ENCODE data around the gene CORO1C. TPM values are rescaled to one million over a fixed set of nuclear protein-coding genes. Genes with fewer than 3 reads are reported as not detected.
"Not testable (repeated sequence)": the region's sequence is repeated elsewhere in the genome, so short reads cannot be mapped to it uniquely, and the experiment has no call there.

Gene CORO1C
- total RNA-seq, 4 donors from 2014 or later: 68.1 to 153 (median 128) TPM

GRCh38 chr12:108654622-108655021 is 76.7 kb downstream of the CORO1C start:
- Histone ChIP-seq H3K36me3 (peaks cover 0 to 54% (median 17%) of the 10 kb centered on the region in 4 donors), H3K4me1 (peaks cover 0 to 16% (median 3%) of the 10 kb centered on the region in 4 donors)
- H3K9me3 ChIP-seq; intact Hi-C loops (cut with DNase I; ENCODE audit: low total_unique reads); H3K27me3 ChIP-seq; H3K27ac ChIP-seq; DNase-seq; H3K4me3 ChIP-seq: not testable (repeated sequence)
- 80 to 91% methylated on average over 9 of the region's 9 CpGs for WGBS, 2 donors (ENCODE audit: low coverage in 1 of 2)
- in situ Hi-C loops (cut with MboI; ENCODE audit: low pct_ligation_motif_present in 1 of 4, low pct_unique_long_range_greater_than_20kb in 1 of 4, low sequenced_read_pairs in 3 of 4): loop anchor here in 1 of 4 donors (25.0 kb wide), 2 partner anchors 308 to 433 kb away; partner anchors contain the start of genes ALKBH2 and UNG

DNA sequence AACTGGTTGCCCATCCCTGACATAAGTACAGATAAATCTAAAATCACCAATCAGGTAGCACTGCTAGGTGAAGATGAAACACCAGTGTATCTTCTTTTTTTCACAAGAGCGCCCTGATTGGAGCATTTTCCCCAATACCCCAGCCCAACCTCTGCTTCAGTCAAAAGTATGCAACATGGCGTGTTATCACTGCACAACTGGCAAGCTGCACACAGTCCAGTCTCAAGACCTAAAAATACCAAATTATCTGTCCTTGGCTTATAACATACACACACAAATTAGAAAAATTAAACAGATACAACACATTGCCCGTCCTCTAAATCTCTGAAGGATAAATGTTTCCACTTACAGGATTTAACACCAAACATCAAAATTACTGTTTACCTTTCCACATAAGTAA is 77.4 kb downstream of the CORO1C start:
- Histone ChIP-seq H3K27ac (no peak overlapping the region), H3K4me3 (no peak overlapping the region), H3K4me1 (peaks cover 0 to 14% (median 2%) of the 10 kb centered on the region in 4 donors), H3K27me3 (no peaks in the 10 kb centered on the region), H3K9me3 (no peaks in the 10 kb centered on the region), H3K36me3 (peaks cover 0 to 53% (median 18%) of the 10 kb centered on the region in 4 donors)
- TF ChIP-seq POLR2A (IDR thresholded peaks at IDR 0.05) (no peak), POLR2AphosphoS5 (IDR thresholded peaks at IDR 0.05) (no peak), EP300 (IDR thresholded peaks at IDR 0.05; ENCODE audit: low read depth) (no peak), CTCF (IDR thresholded peaks at IDR 0.05) (no peak)
- in situ Hi-C loops (cut with MboI; ENCODE audit: low pct_ligation_motif_present in 1 of 4, low pct_unique_long_range_greater_than_20kb in 1 of 4, low sequenced_read_pairs in 3 of 4): loop anchor here in 1 of 4 donors (25.0 kb wide), 2 partner anchors 308 to 433 kb away; partner anchors contain the start of genes ALKBH2 and UNG
- intact Hi-C loops (cut with DNase I; ENCODE audit: low total_unique reads): no loop called here
- no peak for DNase-seq
- 79 to 93% methylated on average over 3 of the region's 3 CpGs for WGBS, 2 donors (ENCODE audit: low coverage in 1 of 2)

DNA sequence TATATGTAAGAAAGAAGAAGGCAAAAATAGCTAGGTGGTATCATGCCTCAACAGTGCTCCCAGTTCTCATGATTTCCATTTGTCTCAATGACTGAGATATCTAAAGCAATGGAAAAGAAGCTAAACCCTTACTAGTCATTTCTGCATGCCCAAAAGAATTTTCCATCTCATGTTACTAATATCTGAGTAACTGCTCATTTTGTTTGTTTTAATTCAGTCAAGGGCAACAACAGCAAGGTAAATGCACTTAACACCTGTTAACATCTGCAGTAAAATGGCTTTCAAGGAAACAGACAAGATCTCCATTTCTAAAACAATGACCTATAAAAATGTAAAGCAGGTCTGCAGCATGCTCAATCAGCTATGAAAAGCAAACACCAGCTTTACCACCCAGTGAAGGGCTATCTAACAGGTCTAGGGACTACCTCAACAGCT is 78.2 kb downstream of the CORO1C start:
- no peak for DNase-seq
- Histone ChIP-seq H3K27ac (no peak overlapping the region), H3K27me3 (no peaks in the 10 kb centered on the region), H3K9me3 (no peaks in the 10 kb centered on the region), H3K36me3 (peaks cover 0 to 51% (median 18%) of the 10 kb centered on the region in 4 donors), H3K4me1 (peaks cover 0 to 7% (median 2%) of the 10 kb centered on the region in 4 donors), H3K4me3 (no peak overlapping the region)
- in situ Hi-C loops (cut with MboI; ENCODE audit: low pct_ligation_motif_present in 1 of 4, low pct_unique_long_range_greater_than_20kb in 1 of 4, low sequenced_read_pairs in 3 of 4) (loop anchor here in 1 of 4 donors (25.0 kb wide), 2 partner anchors 309 to 434 kb away; partner anchors contain the start of genes ALKBH2 and UNG), intact Hi-C loops (cut with DNase I; ENCODE audit: low total_unique reads) (no loop called here)
- TF ChIP-seq POLR2A (IDR thresholded peaks at IDR 0.05) (no peak), CTCF (IDR thresholded peaks at IDR 0.05) (no peak), EP300 (IDR thresholded peaks at IDR 0.05; ENCODE audit: low read depth) (no peak), POLR2AphosphoS5 (IDR thresholded peaks at IDR 0.05) (no peak)

- in situ Hi-C loops (cut with MboI; ENCODE audit: low pct_ligation_motif_present in 1 of 4, low pct_unique_long_range_greater_than_20kb in 1 of 4, low sequenced_read_pairs in 3 of 4): loop anchor here in 1 of 4 donors (25.0 kb wide), 2 partner anchors 312 to 437 kb away; partner anchors contain the start of genes ALKBH2 and UNG
- WGBS, 2 donors (ENCODE audit: low coverage in 1 of 2): 74% methylated on average over 2 of the region's 2 CpGs; no CpG with 5 or more reads in 1 of the 2 donors
These were observed 81.2 kb downstream of the CORO1C start for GRCh38 chr12:108650083-108650482.

DNA sequence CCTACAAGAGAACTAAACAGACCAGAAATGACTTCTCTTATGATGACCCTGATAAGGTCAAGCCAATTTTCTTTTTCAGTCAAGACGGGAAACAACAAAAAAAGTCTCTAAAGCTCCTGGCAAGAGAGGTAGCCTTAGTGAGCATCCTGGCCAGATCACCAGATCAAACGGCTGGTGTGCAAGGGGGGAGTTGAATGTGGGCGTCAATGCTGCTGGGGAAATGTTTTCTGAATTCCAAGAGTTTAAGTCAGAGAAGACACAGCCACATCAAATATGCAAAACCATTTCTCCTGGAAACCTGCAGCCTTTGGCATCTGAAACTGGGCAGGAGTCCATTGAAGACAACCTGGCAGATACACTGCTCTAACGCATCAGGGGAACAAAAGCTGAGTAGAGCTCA is 81.6 kb downstream of the CORO1C start:
- Histone ChIP-seq H3K27ac (peak overlapping the region in 1 of 4 donors; percentile 23), H3K4me1 (peaks cover 0 to 7% (median 0%) of the 10 kb centered on the region in 4 donors), H3K36me3 (peaks cover 0 to 48% (median 21%) of the 10 kb centered on the region in 4 donors), H3K4me3 (no peak overlapping the region), H3K27me3 (no peaks in the 10 kb centered on the region), H3K9me3 (no peaks in the 10 kb centered on the region)
- WGBS, 2 donors (ENCODE audit: low coverage in 1 of 2): 67 to 77% methylated on average over 4 of the region's 4 CpGs
- TF ChIP-seq POLR2AphosphoS5 (IDR thresholded peaks at IDR 0.05) (no peak), EP300 (IDR thresholded peaks at IDR 0.05; ENCODE audit: low read depth) (no peak), POLR2A (IDR thresholded peaks at IDR 0.05) (no peak), CTCF (IDR thresholded peaks at IDR 0.05) (no peak)
- in situ Hi-C loops (cut with MboI; ENCODE audit: low pct_ligation_motif_present in 1 of 4, low pct_unique_long_range_greater_than_20kb in 1 of 4, low sequenced_read_pairs in 3 of 4): loop anchor here in 1 of 4 donors (25.0 kb wide), 2 partner anchors 313 to 438 kb away; partner anchors contain the start of genes ALKBH2 and UNG
- intact Hi-C loops (cut with DNase I; ENCODE audit: low total_unique reads): no loop called here
- DNase-seq: no peak

More at GRCh38 chr12:108650083-108650482, 81.2 kb downstream of the CORO1C start:
- Histone ChIP-seq H3K27ac (peak overlapping the region in 2 of 4 donors; percentile 1 to 18), H3K27me3 (no peaks in the 10 kb centered on the region), H3K36me3 (peaks cover 0 to 44% (median 22%) of the 10 kb centered on the region in 4 donors), H3K4me3 (no peak overlapping the region), H3K9me3 (no peaks in the 10 kb centered on the region), H3K4me1 (peaks cover 0 to 7% (median 0%) of the 10 kb centered on the region in 4 donors)
- TF ChIP-seq POLR2AphosphoS5 (IDR thresholded peaks at IDR 0.05): no peak
- intact Hi-C loops (cut with DNase I; ENCODE audit: low total_unique reads): no loop called here
- DNase-seq: no peak

Measured in transverse colon (tissue), 4 donors.